Activated CD8-positive, alpha-beta T cell treated with anti-CD3 and anti-CD28 coated beads for 36 hours (primary cell): ENCODE measurements around the gene BDKRB2. TPM values are rescaled to one million over a fixed set of nuclear protein-coding genes. Genes with fewer than 3 reads are reported as not detected.

Source experiments
- ATAC-seq: fragments of 200-7000 bp; cut with Tn5 transposase; one replicate; pipeline ENCODE4 v1.10.0; 2021; ENCODE audit warnings: mild to moderate bottlenecking, moderate library complexity
- CTCF ChIA-PET: fragments of 350-600 bp; sonication (Branson Sonifier 250); formaldehyde crosslinking; loops from one replicate; lab custom pipeline; 2021; ENCODE audit warnings: antibody characterized with exemption; lab: Charles Lee
- POLR2A ChIA-PET: fragments of 350-600 bp; sonication (Branson Sonifier 250); formaldehyde crosslinking; loops from one replicate; lab custom pipeline; 2021; ENCODE audit warnings: antibody characterized with exemption; lab: Charles Lee
- DNase-seq: peaks from one replicate; pipeline ENCODE4 v3.0.0-alpha.2; 2020
- H3K27ac Mint-ChIP-seq: one replicate; pipeline ENCODE4 v1.8.0; 2021; ENCODE audit warnings: mild to moderate bottlenecking, mixed read lengths
- H3K27me3 Mint-ChIP-seq: one replicate; pipeline ENCODE4 v1.8.0; 2021; ENCODE audit warnings: mixed read lengths
- H3K36me3 Mint-ChIP-seq: one replicate; pipeline ENCODE4 v1.8.0; 2021; ENCODE audit warnings: low read depth, mixed read lengths
- H3K4me1 Mint-ChIP-seq: one replicate; pipeline ENCODE4 v1.8.0; 2021; ENCODE audit warnings: low read depth, mixed read lengths
- H3K4me3 Mint-ChIP-seq: one replicate; pipeline ENCODE4 v1.8.0; 2021; ENCODE audit warnings: mild to moderate bottlenecking, moderate library complexity, mixed read lengths
- H3K9me3 Mint-ChIP-seq: one replicate; pipeline ENCODE4 v1.8.0; 2021; ENCODE audit warnings: mixed read lengths
- intact Hi-C: fragments of 100-400 bp; cut with micrococcal nuclease; formaldehyde crosslinking; loops from one replicate; pipeline ENCODE4 v1.10.0; 2022
- total RNA-seq, 2 experiments: library from RNA; stranded (reverse); gene quantifications; one replicate each; pipeline ENCODE4 v1.2.3, GENCODE V29; 2021
- TF ChIP-seq, protein P1 (sequence below): fragments of 200-600 bp; IDR thresholded peaks from one replicate; pipeline ENCODE4 v1.8.0; 2022; ENCODE audit warnings: antibody characterized with exemption, mild to moderate bottlenecking

The BDKRB2 gene
- total RNA-seq, 2 experiments from 2014 or later, result not detected

DNA sequence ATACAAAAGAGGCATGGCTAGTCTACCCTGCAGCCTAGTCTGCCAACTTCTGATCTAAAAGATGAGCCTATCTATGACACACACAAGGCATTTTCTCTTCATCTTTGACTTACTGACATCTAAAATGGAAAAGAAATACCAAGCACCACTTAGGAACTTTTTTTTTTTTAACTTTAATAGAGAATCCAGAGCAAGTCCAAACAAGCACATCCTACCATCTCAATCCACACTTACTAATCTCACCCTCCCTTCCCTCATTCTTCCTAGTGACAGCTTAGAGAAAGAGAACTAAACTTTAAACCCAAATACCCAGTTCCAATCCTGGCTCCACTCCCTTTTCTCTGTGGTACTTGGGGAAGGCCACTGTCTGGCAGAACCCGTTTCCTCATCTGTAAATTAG, 83.2 kb downstream of the BDKRB2 start:
- CTCF ChIA-PET, result interaction anchor here (4.9 kb wide), 1 partner anchor 13 kb away, joined by 27 read pairs; no protein-coding TSS in a partner anchor
- TF ChIP-seq, protein P1, sequence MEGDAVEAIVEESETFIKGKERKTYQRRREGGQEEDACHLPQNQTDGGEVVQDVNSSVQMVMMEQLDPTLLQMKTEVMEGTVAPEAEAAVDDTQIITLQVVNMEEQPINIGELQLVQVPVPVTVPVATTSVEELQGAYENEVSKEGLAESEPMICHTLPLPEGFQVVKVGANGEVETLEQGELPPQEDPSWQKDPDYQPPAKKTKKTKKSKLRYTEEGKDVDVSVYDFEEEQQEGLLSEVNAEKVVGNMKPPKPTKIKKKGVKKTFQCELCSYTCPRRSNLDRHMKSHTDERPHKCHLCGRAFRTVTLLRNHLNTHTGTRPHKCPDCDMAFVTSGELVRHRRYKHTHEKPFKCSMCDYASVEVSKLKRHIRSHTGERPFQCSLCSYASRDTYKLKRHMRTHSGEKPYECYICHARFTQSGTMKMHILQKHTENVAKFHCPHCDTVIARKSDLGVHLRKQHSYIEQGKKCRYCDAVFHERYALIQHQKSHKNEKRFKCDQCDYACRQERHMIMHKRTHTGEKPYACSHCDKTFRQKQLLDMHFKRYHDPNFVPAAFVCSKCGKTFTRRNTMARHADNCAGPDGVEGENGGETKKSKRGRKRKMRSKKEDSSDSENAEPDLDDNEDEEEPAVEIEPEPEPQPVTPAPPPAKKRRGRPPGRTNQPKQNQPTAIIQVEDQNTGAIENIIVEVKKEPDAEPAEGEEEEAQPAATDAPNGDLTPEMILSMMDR, result no peak
- H3K4me1 Mint-ChIP-seq, result no peaks in the 10 kb centered on the region
- H3K27me3 Mint-ChIP-seq, result no peaks in the 10 kb centered on the region
- no peak overlapping the region for H3K4me3 Mint-ChIP-seq
- intact Hi-C loops, result no loop called here
- no peak for DNase-seq
- no peaks in the 10 kb centered on the region for H3K9me3 Mint-ChIP-seq
- POLR2A ChIA-PET, result interaction anchor here (0.6 kb wide), 1 partner anchor 1731 kb away, joined by 3 read pairs; no protein-coding TSS in a partner anchor
- no peak overlapping the region for H3K27ac Mint-ChIP-seq
- H3K36me3 Mint-ChIP-seq, result peaks cover 15% of the 10 kb centered on the region
- no peak for ATAC-seq

Other genes with a start within 250 kb of the BDKRB2 start
- gene C14orf132, start 165.5 kb upstream of the BDKRB2 start, total RNA-seq, result 1 to 10 TPM; 1.6 to 2.3 TPM
- not detected for gene BDKRB1, start 51.4 kb downstream of the BDKRB2 start, total RNA-seq
- 10 to 100 TPM; 12.9 to 13.3 TPM for gene ATG2B, start 158.5 kb downstream of the BDKRB2 start, total RNA-seq
- 10 to 100 TPM; 21.8 to 21.9 TPM for gene GSKIP, start 158.7 kb downstream of the BDKRB2 start, total RNA-seq
- 1 to 10 TPM; 1.2 to 1.7 TPM for gene AK7, start 187.3 kb downstream of the BDKRB2 start, total RNA-seq